GM19193 (cell line): ENCODE results near the gene IL25.

ENCODE experiments used
- POLR2A ChIP-seq: IDR thresholded peaks from 4 replicates; pipeline ENCODE4 v1.6.1; 2011; ENCODE audit not compliant: insufficient read depth, insufficient read length; ENCODE audit errors: extremely low read depth

The IL25 gene

DNA sequence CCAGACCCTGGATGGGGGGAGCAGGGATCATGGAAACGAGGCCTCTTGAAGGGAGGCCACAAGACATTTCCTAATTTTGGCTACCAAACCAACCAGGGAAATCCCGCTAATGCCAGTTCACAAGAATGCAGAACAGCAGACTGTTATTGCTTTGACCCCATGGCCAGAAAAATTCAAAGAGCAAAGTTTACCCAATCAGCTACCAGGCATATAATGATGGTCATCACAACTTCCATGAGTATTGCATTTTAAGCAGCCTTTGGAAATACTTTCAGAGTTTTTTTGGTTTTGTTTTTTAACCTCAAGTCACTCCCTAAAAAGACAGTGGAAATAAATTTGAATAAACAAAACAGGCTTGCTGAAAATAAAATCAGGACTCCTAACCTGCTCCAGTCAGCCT, at the start of gene IL25:
Gene IL25 (plus strand): TSS at position 301 of the 400 bp plus-strand sequence.
- no peak for TF ChIP-seq POLR2A

DNA sequence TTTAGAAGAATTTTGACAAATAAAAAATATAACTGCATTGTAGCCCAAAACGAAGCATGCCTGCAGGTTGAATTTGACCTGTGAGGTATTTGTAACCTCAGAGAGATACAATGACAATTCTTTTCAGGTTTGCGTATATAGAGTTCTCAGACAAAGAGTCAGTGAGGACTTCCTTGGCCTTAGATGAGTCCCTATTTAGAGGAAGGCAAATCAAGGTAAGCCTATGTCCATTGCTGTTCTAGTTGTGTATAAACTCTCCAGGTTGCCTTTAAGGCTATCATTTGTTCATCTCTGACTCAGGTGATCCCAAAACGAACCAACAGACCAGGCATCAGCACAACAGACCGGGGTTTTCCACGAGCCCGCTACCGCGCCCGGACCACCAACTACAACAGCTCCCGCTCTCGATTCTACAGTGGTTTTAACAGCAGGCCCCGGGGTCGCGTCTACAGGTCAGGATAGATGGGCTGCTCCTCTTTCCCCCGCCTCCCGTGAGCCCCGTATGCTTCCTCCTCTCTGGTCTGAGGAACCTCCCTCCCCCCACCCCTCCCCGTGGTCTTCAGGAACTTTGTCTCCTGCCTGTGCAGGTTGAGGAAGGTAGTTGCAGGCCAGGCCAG, 48.7 kb upstream of the IL25 start:
- no peak for TF ChIP-seq POLR2A

DNA sequence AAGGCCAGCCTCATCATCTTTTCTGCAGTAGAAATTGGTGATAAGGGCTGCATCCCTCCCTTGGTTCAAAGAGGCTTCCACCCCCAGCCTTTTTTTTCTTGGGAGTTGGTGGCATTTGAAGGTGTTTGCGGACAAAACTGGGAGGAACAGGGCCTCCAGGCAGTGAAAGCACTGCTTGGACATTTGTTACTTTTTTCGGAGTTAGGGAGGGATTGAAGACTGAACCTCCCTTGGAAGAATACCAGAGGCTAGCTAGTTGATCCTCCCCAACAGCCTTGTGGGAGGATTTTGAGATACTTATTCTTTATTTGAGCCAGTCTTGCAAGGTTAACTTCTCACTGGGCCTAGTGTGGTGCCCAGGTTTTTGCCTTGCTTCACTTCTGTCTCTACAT, 48.2 kb upstream of the IL25 start:
- no peak for TF ChIP-seq POLR2A

DNA sequence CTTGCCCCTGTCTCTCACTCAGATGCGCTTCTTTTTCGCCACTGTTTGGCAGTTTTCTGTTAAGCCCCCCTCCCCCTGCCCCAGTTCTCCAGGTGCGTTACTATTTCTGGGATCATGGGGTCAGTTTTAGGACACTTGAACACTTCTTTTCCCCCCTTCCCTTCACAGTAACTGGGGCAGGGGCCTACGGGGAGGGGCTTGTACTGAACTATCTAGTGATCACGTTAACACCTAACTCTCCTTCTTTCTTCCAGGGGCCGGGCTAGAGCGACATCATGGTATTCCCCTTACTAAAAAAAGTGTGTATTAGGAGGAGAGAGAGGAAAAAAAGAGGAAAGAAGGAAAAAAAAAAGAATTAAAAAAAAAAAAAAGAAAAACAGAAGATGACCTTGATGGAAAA, 47.6 kb upstream of the IL25 start:
- no peak for TF ChIP-seq POLR2A

DNA sequence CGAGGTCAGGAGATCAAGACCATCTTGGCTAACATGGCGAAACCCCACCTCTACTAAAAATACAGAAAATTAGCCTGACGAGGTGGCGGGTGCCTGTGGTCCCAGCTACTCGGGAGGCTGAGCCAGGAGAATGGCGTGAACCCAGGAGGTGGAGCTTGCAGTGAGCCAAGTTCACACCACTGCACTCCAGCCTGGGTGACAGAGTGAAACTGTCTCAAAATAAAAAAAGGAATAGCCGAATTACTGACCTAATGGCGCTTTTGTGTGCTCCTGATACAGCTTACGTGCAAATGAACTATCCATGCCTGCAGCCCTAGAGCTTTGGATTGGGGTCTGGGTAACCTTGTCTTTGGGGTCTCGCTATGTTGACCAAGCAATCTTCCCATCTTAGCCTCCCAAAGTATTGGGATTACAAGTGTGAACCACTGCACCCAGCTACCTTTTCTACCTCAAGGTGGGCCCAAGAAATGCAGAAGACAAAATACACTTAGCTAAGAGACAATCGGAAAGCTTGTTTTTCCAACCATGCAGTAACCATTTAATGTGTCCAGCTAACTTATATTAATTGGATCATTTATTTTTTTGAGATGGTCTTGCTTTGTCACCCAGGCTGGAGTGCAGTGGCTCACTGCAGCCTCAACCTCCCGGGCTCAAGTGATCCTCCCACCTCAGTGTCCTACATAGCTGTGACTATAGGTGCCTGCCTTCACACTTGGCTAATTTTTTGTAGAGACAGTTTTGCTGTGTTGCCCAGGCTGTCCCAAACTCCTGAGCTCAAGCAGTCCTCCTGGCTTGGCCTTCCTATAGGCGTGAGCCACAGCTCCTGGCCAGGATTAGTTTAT, 45.9 kb upstream of the IL25 start:
- TF ChIP-seq POLR2A, result peak; percentile 39

DNA sequence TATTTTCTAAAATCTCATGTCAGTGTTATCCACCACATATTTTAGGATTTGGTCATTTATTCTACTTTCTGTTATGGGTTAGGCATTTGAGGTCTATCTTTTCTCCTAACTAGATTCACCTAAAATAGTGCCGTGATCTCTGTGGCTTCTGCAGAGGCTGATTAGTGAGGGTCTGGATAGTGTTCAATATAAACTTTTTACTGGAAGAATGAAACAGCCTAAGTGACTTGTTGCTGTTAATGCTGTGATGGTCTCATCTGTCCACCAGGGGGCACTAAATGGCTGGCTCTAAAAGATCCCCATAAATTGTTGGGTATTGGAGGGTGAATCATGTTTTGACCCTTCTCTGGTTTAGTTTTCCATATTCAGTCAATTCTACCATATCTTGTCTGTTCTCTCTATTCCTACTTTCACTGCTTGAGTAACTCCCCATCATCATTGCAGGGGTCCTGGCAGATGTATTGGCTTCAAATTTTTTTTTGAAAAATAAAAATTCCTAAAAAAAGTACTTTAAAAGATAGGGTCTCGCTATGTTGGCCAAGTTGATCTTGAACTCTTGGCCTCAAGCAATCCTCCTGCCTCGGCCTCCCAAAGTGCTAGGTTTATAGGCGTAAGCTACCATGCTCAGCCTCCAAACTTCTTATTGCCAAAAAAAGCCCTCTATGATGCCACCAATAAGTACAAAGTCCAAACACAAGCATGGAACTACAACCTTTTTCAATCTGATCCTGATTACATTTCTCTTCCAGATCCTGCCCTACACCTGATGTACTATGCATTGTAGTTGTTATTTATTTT, 44.5 kb upstream of the IL25 start:
- TF ChIP-seq POLR2A, result no peak

DNA sequence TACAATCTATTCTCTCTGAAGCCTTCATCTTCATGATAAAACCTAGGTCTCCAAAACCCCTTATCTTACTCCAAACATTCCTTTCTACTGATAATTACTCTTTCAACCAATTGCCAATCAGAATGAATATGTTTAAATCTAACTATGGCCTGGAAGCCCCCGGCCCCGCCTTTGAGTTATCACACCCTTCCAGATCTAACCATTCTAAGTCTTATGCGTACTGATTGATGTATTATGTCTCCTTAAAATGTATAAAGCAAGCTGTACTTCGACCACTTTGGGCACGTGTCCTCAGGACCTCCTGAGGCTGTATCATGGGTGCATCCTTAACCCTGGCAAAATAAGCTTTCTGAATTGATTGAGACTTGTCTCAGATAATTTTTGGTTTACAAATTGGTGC, 37.0 kb upstream of the IL25 start:
- TF ChIP-seq POLR2A, result no peak

DNA sequence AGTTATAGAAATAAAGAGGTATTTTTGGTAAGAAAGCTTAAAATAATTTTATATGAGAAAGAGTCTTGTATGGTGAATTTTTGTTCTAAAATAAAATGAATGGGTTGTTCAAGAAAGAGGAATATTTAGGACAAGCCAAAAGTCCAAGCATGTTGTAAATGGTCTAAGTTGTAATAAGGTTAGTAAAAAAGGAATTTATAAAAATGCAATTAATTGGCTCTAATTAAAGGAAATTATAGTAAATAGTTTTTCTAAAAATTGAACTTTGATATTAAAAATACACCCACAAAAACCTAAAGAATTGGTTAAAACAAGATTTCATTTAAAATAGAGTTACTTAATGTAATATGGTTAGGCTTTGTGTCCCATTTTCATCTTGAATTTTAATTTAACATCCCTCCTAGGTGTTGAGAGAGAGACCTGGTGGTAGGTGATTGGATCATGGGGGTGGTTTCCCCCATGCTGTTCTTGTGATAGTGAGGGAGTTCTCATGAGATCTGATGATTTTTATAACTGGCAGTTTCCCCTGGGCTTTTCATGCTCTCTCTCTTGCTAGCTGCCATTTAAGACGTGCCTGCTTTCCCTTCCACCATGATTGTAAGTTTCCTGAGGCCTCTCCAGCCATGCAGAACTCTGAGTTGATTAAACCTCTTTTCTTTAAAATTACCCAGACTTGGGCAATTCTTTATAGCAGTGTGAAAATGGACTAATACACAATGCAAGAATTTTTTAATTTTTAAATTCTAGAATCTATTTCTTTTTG, 32.9 kb upstream of the IL25 start:
- no peak for TF ChIP-seq POLR2A

DNA sequence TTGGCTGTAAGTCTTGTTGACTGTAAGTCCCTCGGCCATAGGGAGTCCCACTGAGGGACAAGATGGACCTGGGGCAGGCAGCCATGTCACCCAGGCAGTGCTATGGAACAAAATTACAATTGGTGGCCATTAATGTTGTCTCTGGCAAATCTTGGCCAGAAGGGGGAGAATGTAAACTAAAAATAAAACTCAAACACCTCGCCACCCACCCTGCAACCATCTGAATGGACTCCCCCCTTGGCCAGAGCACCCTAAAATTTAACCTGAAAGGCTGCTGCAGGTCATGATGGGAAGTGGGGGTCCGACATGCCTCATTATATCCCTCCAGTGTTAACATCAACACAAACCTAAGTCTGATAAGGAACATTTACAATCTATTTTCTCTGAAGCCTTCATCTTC, 28.1 kb upstream of the IL25 start:
- no peak for TF ChIP-seq POLR2A

DNA sequence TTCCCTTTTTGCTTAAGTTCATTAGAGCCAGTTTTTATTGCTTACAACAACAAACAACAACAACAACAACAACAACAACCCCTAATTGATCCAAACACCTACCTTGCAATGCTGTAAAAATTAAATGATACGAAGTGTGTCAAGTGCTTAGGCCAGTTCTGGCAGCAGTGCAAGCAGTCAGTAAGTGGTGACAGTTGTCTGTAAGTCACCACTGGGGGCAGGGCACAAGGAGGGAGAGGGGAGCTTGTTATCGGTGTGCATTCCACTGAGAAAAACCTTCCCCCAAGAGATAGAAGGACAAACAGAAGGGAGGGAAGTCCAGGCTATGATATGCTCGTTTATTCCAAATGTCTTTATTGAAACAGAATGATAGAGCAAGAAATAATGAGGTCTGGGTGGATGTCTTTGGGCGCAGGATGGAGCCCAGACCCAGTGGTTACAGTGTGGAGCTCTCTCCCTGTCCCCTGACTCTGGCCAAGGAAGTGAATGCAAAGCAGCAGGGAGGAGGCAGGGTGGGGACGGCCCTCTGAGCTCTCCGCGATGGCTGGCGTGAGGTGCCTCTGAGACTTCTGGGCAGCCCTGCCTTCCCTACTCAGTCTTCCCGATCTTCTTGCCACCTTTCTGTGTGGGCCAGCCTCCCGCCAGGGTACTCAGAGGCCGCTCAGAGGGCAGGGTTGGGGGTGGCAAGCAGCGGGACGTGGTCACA, 26.5 kb upstream of the IL25 start:
- TF ChIP-seq POLR2A, result no peak

DNA sequence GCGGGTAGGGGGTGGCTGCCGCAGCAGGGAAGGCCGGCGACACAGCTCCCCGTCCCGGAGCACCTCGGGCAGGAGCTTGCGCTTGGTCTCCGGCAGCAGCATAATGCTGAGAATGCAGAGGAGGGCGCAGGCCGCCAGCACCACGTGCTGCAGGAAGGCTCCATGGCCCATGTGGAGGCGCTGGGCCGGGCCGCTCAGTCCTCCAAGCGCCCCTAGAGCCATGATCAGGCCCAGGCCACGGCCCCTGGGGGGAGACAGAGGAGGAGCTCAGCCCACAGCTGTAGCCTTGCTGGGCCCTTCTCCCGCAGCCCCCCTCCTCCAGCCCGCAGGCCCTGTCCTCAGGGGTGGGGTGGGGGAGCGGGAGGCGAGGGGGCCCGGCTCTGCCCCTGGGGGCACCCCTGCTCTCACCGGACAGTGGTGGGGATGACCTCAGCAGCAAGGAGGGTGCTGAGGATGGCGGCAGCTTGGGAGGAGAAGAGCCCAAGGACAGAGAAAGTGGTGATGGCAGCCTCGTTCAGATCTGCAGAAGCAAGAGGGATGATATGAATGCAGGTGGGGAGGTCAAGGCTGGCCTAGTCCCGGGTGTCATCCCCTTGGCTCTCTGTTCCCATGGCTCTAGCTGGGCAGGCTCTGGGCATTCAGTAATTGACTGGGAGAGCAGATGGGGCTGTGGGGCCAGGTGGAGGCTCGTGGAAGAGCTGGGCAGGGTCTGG, 25.8 kb upstream of the IL25 start:
- no peak for TF ChIP-seq POLR2A

DNA sequence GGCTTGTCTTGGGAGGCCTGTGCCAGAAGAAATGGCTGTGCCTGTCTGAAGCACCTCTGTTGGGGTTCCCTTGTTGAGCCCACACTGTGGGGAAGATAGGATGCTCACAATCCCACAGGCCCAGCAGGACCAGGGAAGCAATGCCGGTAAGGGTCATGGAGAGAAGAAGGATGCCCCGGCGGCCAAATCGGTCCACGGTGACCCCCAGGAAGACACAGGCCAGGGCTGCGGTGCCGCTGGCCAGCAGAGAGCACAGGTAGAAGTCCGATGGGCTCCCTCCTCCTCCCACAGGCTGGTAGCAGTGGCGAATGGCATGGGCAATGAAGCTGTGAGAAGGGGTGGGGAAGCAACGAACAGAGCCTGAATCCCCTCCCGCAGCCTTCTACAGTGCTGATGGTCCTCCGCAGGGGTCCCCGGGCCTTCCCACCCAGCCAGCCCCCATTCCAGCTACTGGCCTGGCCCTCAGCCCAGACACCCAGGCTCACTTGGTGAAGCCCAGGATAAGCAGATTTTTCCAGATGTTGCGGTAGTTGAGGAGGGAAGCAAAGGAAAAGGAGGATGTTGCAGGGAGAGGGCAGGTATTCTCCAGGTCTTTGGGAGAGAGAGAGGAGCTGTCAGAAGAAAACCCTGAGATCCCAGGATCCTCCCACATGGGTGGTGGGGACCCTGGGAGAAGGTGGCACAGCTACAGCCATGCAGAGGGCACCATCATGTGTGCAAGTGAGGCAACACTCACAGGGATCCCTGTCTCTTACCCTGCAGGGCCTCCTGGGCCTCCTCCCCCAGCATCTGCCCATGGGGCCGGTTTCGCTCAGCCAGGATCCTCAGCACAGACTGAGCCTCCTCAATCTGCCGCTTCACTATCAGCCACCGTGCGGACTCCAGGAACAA, 25.0 kb upstream of the IL25 start:
- no peak for TF ChIP-seq POLR2A

DNA sequence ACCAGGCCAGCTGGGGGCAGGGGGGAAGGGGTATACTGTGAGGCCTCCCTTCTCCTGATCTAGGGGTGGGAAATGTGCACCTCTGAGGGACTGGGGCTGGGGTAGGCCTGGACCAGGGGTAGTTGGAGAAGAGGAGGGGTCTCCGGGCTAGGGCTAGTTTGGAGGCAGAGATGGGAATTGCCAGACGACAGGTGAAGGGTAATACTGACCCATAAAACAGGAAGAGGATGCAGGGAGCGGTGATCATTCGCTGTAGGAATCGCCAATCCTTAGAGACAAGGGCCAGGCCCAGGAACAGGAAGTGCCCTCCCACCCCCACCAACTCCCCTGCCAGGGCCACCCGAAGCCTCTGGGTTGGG, 24.3 kb upstream of the IL25 start:
- no peak for TF ChIP-seq POLR2A
